Measurements from ENCODE around the gene STX18. TPM values are rescaled to one million over a fixed set of nuclear protein-coding genes. Genes with fewer than 3 reads are reported as not detected.

The STX18 gene
- total RNA-seq, 2 donors from 2014 or later: 24.1 to 33.5 TPM

- Histone ChIP-seq H3K4me3 (no peak overlapping the region), H3K9me3 (no peaks in the 10 kb centered on the region), H3K4me1 (replicated peaks) (no peaks in the 10 kb centered on the region), H3K27me3 (replicated peaks; ENCODE audit: insufficient read depth) (no peaks in the 10 kb centered on the region), H3K36me3 (no peaks in the 10 kb centered on the region), H3K27ac (no peak overlapping the region)
- intact Hi-C loops (cut with DNase I): no loop called here
- no peak for DNase-seq (ENCODE audit: low spot score)
- no peak for TF ChIP-seq POLR2AphosphoS5 (IDR thresholded peaks at IDR 0.05)
- TF ChIP-seq POLR2A (IDR thresholded peaks at IDR 0.05): no peak
- TF ChIP-seq CTCF (IDR thresholded peaks at IDR 0.05): no peak
- WGBS: 61% methylated on average over 25 of the region's 26 CpGs
These were observed 145.8 kb downstream of the STX18 start for GRCh38 chr4:4395849-4396627.

- Histone ChIP-seq H3K27ac (no peak overlapping the region), H3K4me3 (no peak overlapping the region), H3K27me3 (replicated peaks; ENCODE audit: insufficient read depth) (no peaks in the 10 kb centered on the region), H3K9me3 (no peaks in the 10 kb centered on the region), H3K4me1 (replicated peaks) (no peaks in the 10 kb centered on the region), H3K36me3 (no peaks in the 10 kb centered on the region)
- no peak for DNase-seq (ENCODE audit: low spot score)
- TF ChIP-seq POLR2AphosphoS5 (IDR thresholded peaks at IDR 0.05) (no peak), CTCF (IDR thresholded peaks at IDR 0.05) (no peak), POLR2A (IDR thresholded peaks at IDR 0.05) (no peak)
- 50% methylated on average over 9 of the region's 9 CpGs for WGBS
- intact Hi-C loops (cut with DNase I): no loop called here
These were observed 146.5 kb downstream of the STX18 start for GRCh38 chr4:4395371-4395770.

GRCh38 chr4:4394644-4395043 is 147.2 kb downstream of the STX18 start:
- Histone ChIP-seq H3K4me3 (no peak overlapping the region), H3K27ac (no peak overlapping the region), H3K27me3 (replicated peaks; ENCODE audit: insufficient read depth) (no peaks in the 10 kb centered on the region), H3K4me1 (replicated peaks) (no peaks in the 10 kb centered on the region), H3K9me3 (no peaks in the 10 kb centered on the region), H3K36me3 (no peaks in the 10 kb centered on the region)
- TF ChIP-seq POLR2AphosphoS5 (IDR thresholded peaks at IDR 0.05) (peak; percentile 30), POLR2A (IDR thresholded peaks at IDR 0.05) (no peak)
- intact Hi-C loops (cut with DNase I): no loop called here
- peak; percentile 22 for DNase-seq (ENCODE audit: low spot score)
- WGBS: 31% methylated on average over 9 of the region's 9 CpGs

GRCh38 chr4:4392501-4393183 is 149.2 kb downstream of the STX18 start:
- peak; percentile 78 for DNase-seq (ENCODE audit: low spot score)
- no peaks in the 10 kb centered on the region for H3K4me1 ChIP-seq (replicated peaks)

More at GRCh38 chr4:4392501-4393183, 149.2 kb downstream of the STX18 start:
- WGBS: 78% methylated on average over 13 of the region's 13 CpGs
- Histone ChIP-seq H3K36me3 (no peaks in the 10 kb centered on the region), H3K9me3 (no peaks in the 10 kb centered on the region), H3K27ac (peak overlapping the region in 1 of 2 donors; percentile 10), H3K27me3 (replicated peaks; ENCODE audit: insufficient read depth) (no peaks in the 10 kb centered on the region), H3K4me3 (no peak overlapping the region)
- TF ChIP-seq POLR2AphosphoS5 (IDR thresholded peaks at IDR 0.05): peak; percentile 71
- TF ChIP-seq CTCF (IDR thresholded peaks at IDR 0.05): no peak
- intact Hi-C loops (cut with DNase I): no loop called here

All from prostate gland (tissue), 2 donors.